Hepatocyte (in vitro differentiated cells): Measurements from ENCODE around the gene THSD1.
"Not testable (repeated sequence)": the region's sequence is repeated elsewhere in the genome, so short reads cannot be mapped to it uniquely, and the experiment has no call there.

ENCODE experiments used
- CTCF ChIP-seq: fragments of 200-600 bp; sonication (generic); IDR thresholded peaks from 2 replicates; pipeline ENCODE4 v1.5.1; 2016; ENCODE audit warnings: antibody characterized with exemption, mild to moderate bottlenecking; ENCODE audit not compliant: poor library complexity
- EZH2 ChIP-seq: fragments of 200-600 bp; sonication (generic); IDR thresholded peaks from 2 replicates; pipeline ENCODE4 v1.6.1; 2016; ENCODE audit warnings: antibody characterized with exemption, mild to moderate bottlenecking, borderline replicate concordance
- EZH2phosphoT487 ChIP-seq: fragments of 200-600 bp; sonication (generic); IDR thresholded peaks from one replicate; pipeline ENCODE4 v1.6.1; 2018; ENCODE audit warnings: antibody characterized with exemption, mild to moderate bottlenecking, low read depth, moderate library complexity; ENCODE audit not compliant: unreplicated experiment, severe bottlenecking

- TF ChIP-seq CTCF, EZH2, EZH2phosphoT487: not testable (repeated sequence)
Observed at GRCh38 chr13:52342203-52342602, 63.8 kb downstream of the THSD1 start.
